Mesodermal cell (in vitro differentiated cells): ENCODE results near the gene INTS13.
"Not testable (repeated sequence)": the region's sequence is repeated elsewhere in the genome, so short reads cannot be mapped to it uniquely, and the experiment has no call there.

Experiments used
- H3K27ac ChIP-seq: 2 replicates; pipeline ENCODE4 v1.7.0; 2013; ENCODE audit warnings: mild to moderate bottlenecking, low read depth, low read length, moderate library complexity; ENCODE audit not compliant: severe bottlenecking
- H3K36me3 ChIP-seq: 2 replicates; pipeline ENCODE4 v1.7.1; 2013; ENCODE audit warnings: mild to moderate bottlenecking, low read length, moderate library complexity; ENCODE audit not compliant: control insufficient read depth, insufficient read depth
- H3K4me1 ChIP-seq: one replicate; pipeline ENCODE4 v1.7.1; 2013; ENCODE audit warnings: mild to moderate bottlenecking, low read length; ENCODE audit not compliant: insufficient read depth, control insufficient read depth, poor library complexity, severe bottlenecking
- H3K4me3 ChIP-seq: 2 replicates; pipeline ENCODE4 v1.7.0; 2013; ENCODE audit warnings: low read length, control low read depth, mild to moderate bottlenecking; ENCODE audit not compliant: insufficient read depth, poor library complexity, severe bottlenecking; ENCODE audit errors: extremely low read depth
- H3K9me3 ChIP-seq: 2 replicates; pipeline ENCODE4 v1.7.1; 2013; ENCODE audit warnings: mild to moderate bottlenecking, low read length, moderate library complexity; ENCODE audit not compliant: control insufficient read depth
- WGBS, 2 experiments: methylation state at CpG; one replicate each; pipeline ENCODE4 v1.1.5; 2013; ENCODE audit warnings: missing lambda C conversion rate in 2 of 2; ENCODE audit not compliant: insufficient coverage in 2 of 2; 5-methylcytosine and 5-hydroxymethylcytosine counted together

Gene INTS13

DNA sequence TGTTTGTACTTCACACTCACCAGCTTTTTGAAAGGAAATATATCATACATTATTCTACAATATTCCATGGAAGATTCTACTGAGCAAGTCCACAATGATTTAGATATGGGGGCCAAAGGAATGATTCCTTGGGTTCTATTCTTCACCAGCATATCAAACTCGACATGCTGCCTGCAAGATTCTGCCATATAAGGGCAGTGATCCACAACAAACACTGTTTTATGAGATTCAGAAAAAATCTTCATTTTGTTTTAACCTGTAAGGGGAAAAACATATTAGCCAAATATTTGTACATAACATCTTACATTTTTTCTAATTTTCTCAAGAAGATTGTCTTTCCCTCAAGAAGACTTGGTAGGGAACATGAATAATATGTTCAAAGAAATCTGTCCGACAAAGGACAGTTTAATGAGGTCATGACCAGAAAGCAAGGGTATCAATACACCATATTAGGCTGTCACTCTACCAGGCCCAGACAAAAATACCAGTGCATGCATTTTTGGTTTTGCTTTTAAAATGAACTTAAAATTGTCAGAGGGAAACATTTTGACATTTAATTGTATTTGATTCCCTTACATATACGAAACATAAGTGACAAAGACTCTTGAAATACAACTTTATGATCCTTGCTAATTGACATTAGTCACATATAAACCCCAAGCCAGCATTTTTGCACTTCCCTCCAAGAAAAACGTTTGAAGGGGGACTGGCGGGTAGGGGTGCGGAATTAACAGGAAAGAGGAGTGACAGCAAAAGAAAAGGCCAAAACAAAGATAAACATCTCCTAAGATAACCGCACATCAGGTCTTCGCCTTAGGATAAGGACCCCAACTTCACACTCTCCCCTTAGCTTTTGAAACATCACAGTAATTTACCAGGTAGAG is 980 bp downstream of the INTS13 start:
- Histone ChIP-seq H3K36me3 (peaks cover 12% of the 10 kb centered on the region), H3K27ac (no peak overlapping the region), H3K4me1 (peaks cover 9% of the 10 kb centered on the region), H3K9me3 (no peaks in the 10 kb centered on the region), H3K4me3 (peak overlapping the region; percentile 87)
- 60 to 80% methylated on average over 1 of the region's 8 CpGs for WGBS, 2 experiments

DNA sequence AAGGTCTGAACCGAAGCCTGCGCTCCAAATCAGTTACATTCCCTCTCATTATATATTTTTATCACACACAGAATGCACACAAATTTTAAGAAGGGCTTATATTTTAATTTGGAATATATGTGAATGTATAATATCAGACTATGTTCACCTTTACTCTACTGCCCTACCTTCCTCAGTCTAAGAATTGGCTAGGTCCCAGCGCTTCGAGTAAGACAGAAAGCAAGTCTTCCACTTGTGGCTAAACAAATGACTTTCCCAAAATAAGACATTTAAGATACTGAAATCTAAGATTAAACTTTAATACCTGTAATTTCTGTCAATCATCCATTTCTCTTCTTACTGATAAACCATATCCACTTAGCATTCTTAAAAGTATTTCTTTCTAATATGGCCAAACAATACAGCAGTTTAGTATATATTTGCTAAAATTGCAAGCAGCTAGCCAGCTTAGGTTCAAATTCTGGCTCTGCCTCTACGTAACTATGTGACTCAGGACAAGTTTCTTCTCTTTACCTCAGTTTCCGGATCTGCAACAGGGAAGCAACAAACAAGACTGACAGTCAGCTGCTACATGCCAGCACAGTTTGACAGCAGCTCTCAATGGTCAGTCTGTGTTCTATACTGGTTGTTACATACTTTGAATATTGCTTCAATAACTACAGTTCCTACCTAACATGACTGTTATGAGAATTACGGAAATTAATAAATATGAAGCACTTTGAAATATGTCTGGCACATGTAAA is 2.0 kb downstream of the INTS13 start:
- H3K4me1 ChIP-seq, result peaks cover 4% of the 10 kb centered on the region
- 100% methylated on average over 2 to 4 of the region's 7 CpGs for WGBS, 2 experiments

DNA sequence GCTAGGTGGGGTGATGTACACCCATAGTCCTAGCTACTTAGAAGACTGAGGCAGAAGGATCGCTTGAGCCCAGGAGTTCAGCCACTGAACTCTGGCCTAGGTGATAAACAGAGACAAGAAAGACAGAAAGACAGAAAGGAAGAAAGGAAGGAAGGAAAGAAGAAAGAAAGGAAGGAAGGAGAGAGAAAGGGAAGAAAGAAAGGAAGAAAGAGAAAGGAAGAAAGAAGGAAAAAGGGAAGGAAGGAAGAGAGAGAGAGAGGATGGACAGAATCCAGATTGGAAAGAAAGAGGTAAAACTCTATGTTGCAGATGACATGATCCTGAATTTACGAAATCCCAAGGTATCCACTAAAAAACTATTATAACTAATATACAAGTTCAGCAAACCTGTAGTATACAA is 8.2 kb downstream of the INTS13 start:
- WGBS, 2 experiments, result 88 to 100% methylated on average over 1 of the region's 2 CpGs
- no peaks in the 10 kb centered on the region for H3K9me3 ChIP-seq
- no peak overlapping the region for H3K27ac ChIP-seq
- no peak overlapping the region for H3K4me3 ChIP-seq
- H3K4me1 ChIP-seq, result no peaks in the 10 kb centered on the region
- peaks cover 36% of the 10 kb centered on the region for H3K36me3 ChIP-seq

More for the DNA sequence above, 2.0 kb downstream of the INTS13 start:
- H3K4me3 ChIP-seq, result no peak overlapping the region
- H3K27ac ChIP-seq, result no peak overlapping the region
- peaks cover 12% of the 10 kb centered on the region for H3K36me3 ChIP-seq
- no peaks in the 10 kb centered on the region for H3K9me3 ChIP-seq

GRCh38 chr12:26928661-26929060 is 9.1 kb downstream of the INTS13 start:
- H3K4me3 ChIP-seq, result no peak overlapping the region
- H3K4me1 ChIP-seq, result no peaks in the 10 kb centered on the region
- peaks cover 40% of the 10 kb centered on the region for H3K36me3 ChIP-seq
- H3K9me3 ChIP-seq, result no peaks in the 10 kb centered on the region
- 93 to 96% methylated on average over 2 to 4 of the region's 5 CpGs for WGBS, 2 experiments
- no peak overlapping the region for H3K27ac ChIP-seq

- WGBS, 2 experiments, result 100% methylated on average over 1 to 2 of the region's 3 CpGs
- no peaks in the 10 kb centered on the region for H3K9me3 ChIP-seq
- H3K4me1 ChIP-seq, result no peaks in the 10 kb centered on the region
- H3K4me3 ChIP-seq, result no peak overlapping the region
- peaks cover 32% of the 10 kb centered on the region for H3K36me3 ChIP-seq
- no peak overlapping the region for H3K27ac ChIP-seq
These were observed 15.9 kb downstream of the INTS13 start for GRCh38 chr12:26921886-26922285.

- no peaks in the 10 kb centered on the region for H3K4me1 ChIP-seq
- WGBS, 2 experiments, result 79 to 94% methylated on average over 2 of the region's 2 CpGs
- H3K27ac ChIP-seq, result no peak overlapping the region
- no peak overlapping the region for H3K4me3 ChIP-seq
- H3K9me3 ChIP-seq, result no peaks in the 10 kb centered on the region
- H3K36me3 ChIP-seq, result peaks cover 28% of the 10 kb centered on the region
These were observed 18.6 kb downstream of the INTS13 start for GRCh38 chr12:26919216-26919555.

DNA sequence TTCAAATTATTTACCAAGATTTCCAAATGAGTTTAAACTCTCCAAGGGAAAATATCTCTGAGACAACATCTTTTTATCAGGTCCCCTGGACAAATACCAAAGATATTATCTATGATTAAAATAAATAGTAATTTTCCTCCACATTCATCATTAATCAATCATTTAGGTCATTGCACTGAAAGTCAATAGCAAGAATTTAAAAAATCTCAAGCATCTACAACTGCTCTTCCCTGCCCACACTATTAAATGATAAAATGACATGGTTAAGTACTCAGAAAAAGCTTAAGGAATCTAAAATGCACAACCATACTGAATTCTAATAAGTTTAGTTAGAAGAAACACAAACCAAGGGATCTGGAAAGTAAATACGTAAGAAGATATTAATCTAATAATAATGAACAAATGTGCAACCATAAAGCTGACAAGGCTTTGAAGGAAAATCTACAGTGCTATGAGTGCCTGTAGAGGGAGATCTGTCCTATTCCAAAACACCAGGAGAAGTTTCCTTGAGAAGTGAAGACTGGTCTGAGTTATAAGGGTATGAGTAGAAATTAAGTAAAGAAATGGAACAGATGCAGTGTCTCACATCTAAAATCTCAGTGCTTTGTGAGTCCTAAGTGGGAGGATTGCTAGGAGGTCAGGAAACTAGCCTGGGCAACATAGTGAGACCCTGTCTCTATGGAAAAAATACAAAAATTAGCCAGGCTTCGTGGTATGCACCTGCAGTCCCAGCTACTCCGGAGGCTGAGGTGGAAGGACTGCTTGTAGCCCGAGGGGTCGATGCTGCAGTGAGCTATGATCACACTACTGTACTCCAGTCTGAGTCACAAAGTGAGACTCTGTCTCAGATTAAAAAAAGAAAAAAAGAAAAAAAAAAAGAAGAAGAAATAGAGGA is 19.2 kb downstream of the INTS13 start:
- Histone ChIP-seq H3K4me3 (no peak overlapping the region), H3K36me3 (peaks cover 26% of the 10 kb centered on the region), H3K9me3 (no peaks in the 10 kb centered on the region), H3K4me1 (no peaks in the 10 kb centered on the region), H3K27ac (peak overlapping the region; percentile 25)
- WGBS, 2 experiments, result 87 to 96% methylated on average over 3 to 4 of the region's 5 CpGs

DNA sequence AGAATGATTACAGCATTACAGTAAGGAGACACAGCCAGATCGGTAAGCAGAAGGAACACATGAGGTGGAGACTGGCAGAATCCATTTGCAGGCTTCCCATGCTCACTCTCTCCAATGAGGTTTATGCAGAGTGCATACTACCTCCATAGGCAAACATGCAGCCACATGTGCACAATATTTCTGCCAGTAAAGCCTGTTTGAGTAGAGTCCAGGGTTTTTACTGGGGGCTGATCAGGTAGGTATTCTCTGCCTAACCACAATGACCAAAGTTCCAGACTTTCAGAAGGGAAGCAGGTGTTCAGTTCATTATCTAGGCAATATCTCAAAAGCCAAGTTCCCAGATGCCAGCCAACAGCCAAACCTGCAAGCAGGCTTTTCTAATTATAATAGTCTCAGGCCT is 31.1 kb downstream of the INTS13 start:
- Histone ChIP-seq H3K4me1 (no peaks in the 10 kb centered on the region), H3K27ac (no peak overlapping the region), H3K9me3 (no peaks in the 10 kb centered on the region), H3K4me3 (no peak overlapping the region), H3K36me3 (peaks cover 43% of the 10 kb centered on the region)
- 88 to 100% methylated on average over 1 of the region's 1 CpG for WGBS, 2 experiments

- Histone ChIP-seq H3K4me1 (no peaks in the 10 kb centered on the region), H3K27ac (no peak overlapping the region), H3K36me3 (peaks cover 40% of the 10 kb centered on the region), H3K4me3 (no peak overlapping the region), H3K9me3 (no peaks in the 10 kb centered on the region)
- WGBS, 2 experiments, result no CpG with 5 or more reads among the region's 1 CpG
These were observed 31.8 kb downstream of the INTS13 start for GRCh38 chr12:26906024-26906423.

- H3K27ac ChIP-seq, H3K4me1 ChIP-seq, H3K9me3 ChIP-seq, H3K4me3 ChIP-seq: not testable (repeated sequence)
- peaks cover 41% of the 10 kb centered on the region for H3K36me3 ChIP-seq
- WGBS, 2 experiments, result 88% methylated on average over 2 of the region's 3 CpGs; no CpG with 5 or more reads in 1 of the 2 experiments
These were observed 34.4 kb downstream of the INTS13 start for GRCh38 chr12:26903396-26903795.
